ENCODE measurements around the gene UTS2. TPM values are rescaled to one million over a fixed set of nuclear protein-coding genes. Genes with fewer than 3 reads are reported as not detected.
A peak's percentile ranks its signal among the peaks of the same experiment; 100 is the strongest.

Gene UTS2
- total and polyA plus RNA-seq, 2 of the 4 experiments (the other 2 are of a cell fraction) = not detected

- TF ChIP-seq POLR2A (IDR thresholded peaks at IDR 0.05; ENCODE audit: low read depth, low read length) = no peak
Observed at GRCh38 chr1:7888248-7889081, 35.6 kb upstream of the UTS2 start (continued).

GRCh38 chr1:7886405-7886745 lies 33.5 kb upstream of the UTS2 start:
- H3K4ac ChIP-seq (ENCODE audit: low read depth, low read length) = no peak overlapping the region
- no peak overlapping the region for H2BK120ac ChIP-seq (ENCODE audit: low read depth, low read length)
- H3K18ac ChIP-seq (ENCODE audit: low read depth, low read length) = no peak overlapping the region
- H3K36me3 ChIP-seq (ENCODE audit: control insufficient read depth, insufficient read depth, low read length) = no peaks in the 10 kb centered on the region
- dilution Hi-C loops (cut with HindIII; ENCODE audit: low sequenced_read_pairs, unreplicated experiment) = no loop called here
- no peaks in the 10 kb centered on the region for H3K9me1 ChIP-seq (ENCODE audit: insufficient read depth, low read length)
- H3K4me2 ChIP-seq (ENCODE audit: low read depth, low read length) = no peak overlapping the region
- BruUV-seq (replicated peaks) = no TSS peak
- H2AK5ac ChIP-seq (ENCODE audit: low read depth, low read length) = no peak overlapping the region
- H2BK5ac ChIP-seq (ENCODE audit: low read depth, low read length, poor library complexity, severe bottlenecking) = no peak overlapping the region
- H3K4me1 ChIP-seq (ENCODE audit: control insufficient read depth, insufficient read depth, low read length) = no peaks in the 10 kb centered on the region
- in situ Hi-C loops (cut with MboI; ENCODE audit: low sequenced_read_pairs) = no loop called here
- no peak overlapping the region for H3K56ac ChIP-seq (ENCODE audit: extremely low read depth, insufficient read depth, low read length)
- H2AK9ac ChIP-seq (replicated peaks; ENCODE audit: low read depth, low read length, poor library complexity) = no peak overlapping the region
- H4K20me1 ChIP-seq (ENCODE audit: insufficient read depth, low read length) = no peaks in the 10 kb centered on the region
- H3K9me3 ChIP-seq (ENCODE audit: control insufficient read depth, insufficient read depth, low read length) = peaks cover 2% of the 10 kb centered on the region; the same call in 1 of the 2 replicates
- H3K4me3 ChIP-seq (ENCODE audit: insufficient read depth, low read depth, low read length) = no peak overlapping the region
- H4K91ac ChIP-seq (ENCODE audit: insufficient read depth, low read depth, low read length) = no peak overlapping the region
- DNase-seq (peak; percentile 14), ATAC-seq (ENCODE audit: low read depth) (no peak)
- no peak overlapping the region for H3K23ac ChIP-seq (ENCODE audit: low read depth, low read length)
- 60% methylated on average over 2 of the region's 7 CpGs; no CpG with 5 or more reads in 1 of the 2 experiments for WGBS, 2 experiments (ENCODE audit: extremely low coverage in 2 of 2, insufficient read length in 1 of 2)
- H3K14ac ChIP-seq (replicated peaks; ENCODE audit: low read depth, low read length) = no peak overlapping the region
- no peak overlapping the region for H2BK15ac ChIP-seq (ENCODE audit: low read depth, low read length)
- no peaks in the 10 kb centered on the region for H3K79me1 ChIP-seq (ENCODE audit: low read depth in 1 of 2, low read length in 2 of 2)
- H2BK20ac ChIP-seq (ENCODE audit: low read depth, low read length) = no peak overlapping the region
- no peak overlapping the region for H3K9ac ChIP-seq (ENCODE audit: low read depth, low read length)
- no peak overlapping the region for H2AFZ ChIP-seq (replicated peaks; ENCODE audit: low read length, poor library complexity)
- H3K27ac ChIP-seq (ENCODE audit: insufficient read depth, low read length) = no peak overlapping the region
- peaks cover 4% of the 10 kb centered on the region; the same call in 1 of the 2 replicates for H3K27me3 ChIP-seq (ENCODE audit: control insufficient read depth, insufficient read depth, low read length)
- H4K8ac ChIP-seq (ENCODE audit: low read depth in 2 of 2, low read length in 2 of 2) = no peak overlapping the region
- intact Hi-C loops (cut with micrococcal nuclease) = no loop called here
- ChIA-PET CTCF (no interaction called here), POLR2A (ENCODE audit: unreplicated experiment) (no interaction called here)
- no peak for TF ChIP-seq CEBPB (IDR thresholded peaks at IDR 0.05; ENCODE audit: low read depth, low read length)
- TF ChIP-seq BHLHE40 (IDR thresholded peaks at IDR 0.05; ENCODE audit: low read depth, low read length) = no peak
- no peak for TF ChIP-seq RCOR1 (IDR thresholded peaks at IDR 0.05; ENCODE audit: insufficient replicate concordance, low read length)
- no peak for TF ChIP-seq FOS (IDR thresholded peaks at IDR 0.05; ENCODE audit: low read depth, low read length)
- TF ChIP-seq CTCF (conservative IDR thresholded peaks at IDR 0.05; ENCODE audit: low read depth, low read length) = no peak
- no peak for TF ChIP-seq USF2 (IDR thresholded peaks at IDR 0.05; ENCODE audit: low read depth, low read length)
- TF ChIP-seq ELK1 (IDR thresholded peaks at IDR 0.05; ENCODE audit: borderline replicate concordance, low read depth, low read length) = no peak
- TF ChIP-seq CHD1 (IDR thresholded peaks at IDR 0.05; ENCODE audit: low read depth, low read length) = no peak
- no peak for TF ChIP-seq RAD21 (IDR thresholded peaks at IDR 0.05; ENCODE audit: low read length)
- H4K5ac ChIP-seq (ENCODE audit: low read depth, low read length) = no peak overlapping the region
